Testis (tissue), 2 donors: ENCODE results near the gene PLCH2.

Experiments used
- CTCF ChIP-seq, 3 experiments: fragments of 450-650 bp in 2 of 3; fragments of 200-600 bp in 1 of 3; sonication (generic) in 1 of 3; IDR thresholded peaks; one replicate each; pipeline ENCODE4 v1.5.1; 2016 to 2019; ENCODE audit warnings: antibody characterized with exemption in 3 of 3, mild to moderate bottlenecking in 2 of 3, moderate library complexity in 1 of 3
- POLR2A ChIP-seq: fragments of 450-650 bp; IDR thresholded peaks from one replicate; pipeline ENCODE4 v1.6.1; 2017; ENCODE audit warnings: antibody characterized with exemption, mild to moderate bottlenecking, moderate library complexity

GRCh38 chr1:2519029-2519685, 43.1 kb downstream of the PLCH2 start:
- TF ChIP-seq CTCF (IDR thresholded peaks at IDR 0.05), result no peak
- TF ChIP-seq POLR2A, result no peak
